OCI-LY7 (cell line): ENCODE measurements around the gene PARD3.

Experiments used
- CTCF ChIP-seq: fragments of 200-600 bp; sonication (generic); conservative IDR thresholded peaks from 2 replicates; pipeline ENCODE4 v1.5.1; 2014; ENCODE audit warnings: mild to moderate bottlenecking, antibody characterized with exemption, low read length, moderate library complexity, mixed read lengths
- EZH2phosphoT487 ChIP-seq: fragments of 200-600 bp; sonication (generic); IDR thresholded peaks from 2 replicates; pipeline ENCODE4 v1.6.1; 2018; ENCODE audit warnings: low read depth, borderline replicate concordance, mild to moderate bottlenecking, mixed run types, antibody characterized with exemption, low read length, moderate library complexity, mixed read lengths

- no peak for TF ChIP-seq CTCF
- TF ChIP-seq EZH2phosphoT487: no peak
Measured at GRCh38 chr10:34801097-34801733, 13.9 kb downstream of the PARD3 start.
